Measurements from ENCODE around the gene COL7A1. TPM values are rescaled to one million over a fixed set of nuclear protein-coding genes. Genes with fewer than 3 reads are reported as not detected.

Gene COL7A1
- total RNA-seq, 1 donor from 2014 or later: 28.7 TPM

GRCh38 chr3:48609088-48610005, 14.2 kb upstream of the COL7A1 start, which contains the start of gene UQCRC1:
UQCRC1 (minus strand) TSS chr3:48609646; CDS start chr3:48609620, 26 bp downstream.
- FAIRE-seq (peak; percentile 66), DNase-seq (ENCODE audit: low read depth) (peak; percentile 75)
- peak within 1 kb of the TSS; percentile 91 for H2AFZ ChIP-seq (ENCODE audit: low read depth, low read length)
- H3K4me1 Mint-ChIP-seq (ENCODE audit: low read depth, unreplicated experiment): peaks cover 8% of the 10 kb centered on the region
- peaks cover 2% of the 10 kb centered on the region for H3K27me3 Mint-ChIP-seq (ENCODE audit: low read depth, unreplicated experiment)
- H3K4me2 ChIP-seq (ENCODE audit: low read length): peak within 1 kb of the TSS; percentile 97
- peaks cover 29% of the 10 kb centered on the region for H4K20me1 ChIP-seq (ENCODE audit: insufficient read depth, low read length)
- peak within 1 kb of the TSS; percentile 94 for H3K9ac ChIP-seq (ENCODE audit: low read length)
- H3K79me2 ChIP-seq (ENCODE audit: insufficient read depth, low read length): peaks cover 44% of the 10 kb centered on the region
- H3K27ac ChIP-seq (ENCODE audit: low read depth, low read length): peak within 1 kb of the TSS; percentile 76
- H3K36me3 ChIP-seq (ENCODE audit: insufficient read depth, low read length): peaks cover 19% of the 10 kb centered on the region
- no peaks in the 10 kb centered on the region for H3K9me3 Mint-ChIP-seq (ENCODE audit: unreplicated experiment)
- peaks cover 9% of the 10 kb centered on the region for H3K4me1 ChIP-seq (ENCODE audit: insufficient read depth, low read length)
- peaks cover 8% of the 10 kb centered on the region for H3K36me3 Mint-ChIP-seq (ENCODE audit: low read depth, unreplicated experiment)
- H3K4me3 ChIP-seq (ENCODE audit: insufficient read depth, low read depth, low read length): peak within 1 kb of the TSS; percentile 89
- H3K27me3 ChIP-seq (ENCODE audit: insufficient read depth, low read length): no peaks in the 10 kb centered on the region
- peak within 1 kb of the TSS; percentile 81 for H3K27ac Mint-ChIP-seq (ENCODE audit: unreplicated experiment)
- no peaks in the 10 kb centered on the region for H3K9me3 ChIP-seq (ENCODE audit: insufficient read depth, low read depth, low read length)
- H3K4me3 Mint-ChIP-seq (ENCODE audit: unreplicated experiment): peak within 1 kb of the TSS; percentile 94
- TF ChIP-seq CTCF (IDR thresholded peaks at IDR 0.05; ENCODE audit: insufficient read depth, low read depth, low read length): peak; percentile 24
- no peak for TF ChIP-seq EZH2 (IDR thresholded peaks at IDR 0.05; ENCODE audit: insufficient read depth, low read length)

- Histone ChIP-seq H3K79me2 (ENCODE audit: insufficient read depth, low read length) (peaks cover 46% of the 10 kb centered on the region), H3K4me2 (ENCODE audit: low read length) (peak overlapping the region; percentile 97), H4K20me1 (ENCODE audit: insufficient read depth, low read length) (peaks cover 44% of the 10 kb centered on the region), H3K36me3 (ENCODE audit: insufficient read depth, low read length) (peaks cover 36% of the 10 kb centered on the region), H3K4me3 (ENCODE audit: insufficient read depth, low read depth, low read length) (no peak overlapping the region), H2AFZ (ENCODE audit: low read depth, low read length) (no peak overlapping the region), H3K9me3 (ENCODE audit: insufficient read depth, low read depth, low read length) (no peaks in the 10 kb centered on the region), H3K27ac (ENCODE audit: low read depth, low read length) (no peak overlapping the region), H3K9ac (ENCODE audit: low read length) (no peak overlapping the region), H3K4me1 (ENCODE audit: insufficient read depth, low read length) (peaks cover 9% of the 10 kb centered on the region), H3K27me3 (ENCODE audit: insufficient read depth, low read length) (no peaks in the 10 kb centered on the region)
- no peak for TF ChIP-seq EZH2 (IDR thresholded peaks at IDR 0.05; ENCODE audit: insufficient read depth, low read length)
- H3K27ac Mint-ChIP-seq (ENCODE audit: unreplicated experiment): no peak overlapping the region
- peaks cover 12% of the 10 kb centered on the region for H3K36me3 Mint-ChIP-seq (ENCODE audit: low read depth, unreplicated experiment)
- no peaks in the 10 kb centered on the region for H3K9me3 Mint-ChIP-seq (ENCODE audit: unreplicated experiment)
- DNase-seq (ENCODE audit: low read depth) (no peak), FAIRE-seq (no peak)
- peaks cover 8% of the 10 kb centered on the region for H3K4me1 Mint-ChIP-seq (ENCODE audit: low read depth, unreplicated experiment)
- H3K27me3 Mint-ChIP-seq (ENCODE audit: low read depth, unreplicated experiment): peaks cover 2% of the 10 kb centered on the region
- H3K4me3 Mint-ChIP-seq (ENCODE audit: unreplicated experiment): no peak overlapping the region
Measured at GRCh38 chr3:48607519-48607918, 12.4 kb upstream of the COL7A1 start.

DNA sequence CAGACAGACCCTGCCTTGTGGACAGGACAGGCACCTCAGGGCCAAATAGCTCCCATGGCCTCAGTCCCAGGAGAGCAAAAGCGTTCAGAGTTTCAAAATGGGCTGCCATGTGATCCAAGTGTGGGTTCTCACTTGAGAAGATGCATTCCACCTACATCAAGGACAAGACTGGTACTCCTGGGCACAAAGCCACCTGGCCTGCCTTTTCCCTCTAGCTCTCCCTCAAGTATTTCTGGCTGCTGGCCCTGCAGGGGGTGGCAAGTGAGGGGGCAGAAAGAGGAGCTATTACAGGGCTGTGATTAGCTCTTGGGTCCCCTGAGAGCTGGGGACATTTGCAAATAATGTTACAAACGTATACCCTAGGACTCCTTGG, 6.5 kb upstream of the COL7A1 start:
- Histone ChIP-seq H3K27ac (ENCODE audit: low read depth, low read length) (no peak overlapping the region), H3K36me3 (ENCODE audit: insufficient read depth, low read length) (peaks cover 57% of the 10 kb centered on the region), H3K4me1 (ENCODE audit: insufficient read depth, low read length) (peaks cover 35% of the 10 kb centered on the region), H3K27me3 (ENCODE audit: insufficient read depth, low read length) (no peaks in the 10 kb centered on the region), H2AFZ (ENCODE audit: low read depth, low read length) (no peak overlapping the region), H3K9ac (ENCODE audit: low read length) (no peak overlapping the region), H3K9me3 (ENCODE audit: insufficient read depth, low read depth, low read length) (no peaks in the 10 kb centered on the region), H3K4me3 (ENCODE audit: insufficient read depth, low read depth, low read length) (no peak overlapping the region), H4K20me1 (ENCODE audit: insufficient read depth, low read length) (peaks cover 32% of the 10 kb centered on the region), H3K4me2 (ENCODE audit: low read length) (no peak overlapping the region), H3K79me2 (ENCODE audit: insufficient read depth, low read length) (peaks cover 28% of the 10 kb centered on the region)
- TF ChIP-seq CTCF (IDR thresholded peaks at IDR 0.05; ENCODE audit: insufficient read depth, low read depth, low read length): no peak
- TF ChIP-seq EZH2 (IDR thresholded peaks at IDR 0.05; ENCODE audit: insufficient read depth, low read length): no peak
- peaks cover 22% of the 10 kb centered on the region for H3K36me3 Mint-ChIP-seq (ENCODE audit: low read depth, unreplicated experiment)
- DNase-seq (ENCODE audit: low read depth) (no peak), FAIRE-seq (no peak)
- peaks cover 33% of the 10 kb centered on the region for H3K4me1 Mint-ChIP-seq (ENCODE audit: low read depth, unreplicated experiment)
- H3K4me3 Mint-ChIP-seq (ENCODE audit: unreplicated experiment): no peak overlapping the region
- H3K27ac Mint-ChIP-seq (ENCODE audit: unreplicated experiment): no peak overlapping the region
- no peaks in the 10 kb centered on the region for H3K27me3 Mint-ChIP-seq (ENCODE audit: low read depth, unreplicated experiment)
- H3K9me3 Mint-ChIP-seq (ENCODE audit: unreplicated experiment): no peaks in the 10 kb centered on the region
